HEK293 (cell line): ENCODE data around the gene TYSND1.

ENCODE experiments used
- CTCF ChIA-PET: fragments of 350-600 bp; formaldehyde crosslinking; extraction: SDS; loops from one replicate; lab custom pipeline; 2021; ENCODE audit warnings: antibody characterized with exemption; lab: Yijun Ruan, JAX
- POLR2A ChIA-PET: fragments of 300-600 bp; formaldehyde crosslinking; extraction: SDS; loops from one replicate; lab custom pipeline; 2020; ENCODE audit warnings: antibody characterized with exemption, inconsistent platforms; lab: Yijun Ruan, JAX
- H3K27ac ChIP-seq: fragments of 200-500 bp; sonication (Bioruptor generic); 2 replicates; pipeline ENCODE4 v1.5.1; 2014; ENCODE audit warnings: low read depth, low read length, control low read depth, inconsistent platforms; ENCODE audit errors: extremely low read depth
- H3K36me3 ChIP-seq, 2 experiments: fragments of 200-500 bp in 1 of 2; sonication (Bioruptor generic) in 1 of 2; 1 replicate in 1 of 2; 2 replicates in 1 of 2; pipeline ENCODE4 v1.5.1; 2014 to 2017; ENCODE audit warnings: inconsistent platforms in 2 of 2, low read length in 2 of 2; ENCODE audit not compliant: control insufficient read depth in 2 of 2, insufficient read depth in 1 of 2
- H3K4me1 ChIP-seq: fragments of 200-500 bp; sonication (Bioruptor generic); 2 replicates; pipeline ENCODE4 v1.5.1; 2014; ENCODE audit warnings: mild to moderate bottlenecking, low read length, inconsistent platforms; ENCODE audit not compliant: control insufficient read depth, insufficient read depth
- H3K4me3 ChIP-seq: 2 replicates; pipeline ENCODE4 v1.5.1; 2011; ENCODE audit warnings: low read depth, mild to moderate bottlenecking, control low read depth, low read length, moderate library complexity
- H3K9me3 ChIP-seq: fragments of 200-500 bp; sonication (Bioruptor generic); 2 replicates; pipeline ENCODE4 v1.5.1; 2014; ENCODE audit warnings: low read depth, low read length, inconsistent platforms; ENCODE audit not compliant: control insufficient read depth, insufficient read depth
- GLIS1 ChIP-seq: fragments of 450-650 bp; formaldehyde crosslinking; IDR thresholded peaks from 2 replicates; pipeline ENCODE4 v1.5.1; 2016; ENCODE audit warnings: missing biosample characterization, missing genetic modification characterization
- PRDM1 ChIP-seq: fragments of 450-650 bp; formaldehyde crosslinking; IDR thresholded peaks from 2 replicates; pipeline ENCODE4; 2016; ENCODE audit warnings: missing biosample characterization, missing genetic modification characterization
- REPIN1 ChIP-seq: fragments of 450-650 bp; formaldehyde crosslinking; IDR thresholded peaks from 2 replicates; pipeline ENCODE4 v1.5.1; 2017; ENCODE audit warnings: missing biosample characterization, missing genetic modification characterization, low read depth
- SALL2 ChIP-seq: fragments of 450-650 bp; formaldehyde crosslinking; IDR thresholded peaks from 2 replicates; pipeline ENCODE4 v1.5.0; 2017; ENCODE audit warnings: missing biosample characterization, mild to moderate bottlenecking, missing genetic modification characterization, borderline replicate concordance
- ZBTB21 ChIP-seq: fragments of 450-650 bp; formaldehyde crosslinking; IDR thresholded peaks from 2 replicates; pipeline ENCODE4 v1.5.1; 2017; ENCODE audit warnings: missing biosample characterization, missing genetic modification characterization
- ZNF202 ChIP-seq: fragments of 450-650 bp; formaldehyde crosslinking; IDR thresholded peaks from 2 replicates; pipeline ENCODE4 v1.5.1; 2016; ENCODE audit warnings: missing biosample characterization, missing genetic modification characterization, borderline replicate concordance
- ZNF214 ChIP-seq: fragments of 450-650 bp; formaldehyde crosslinking; IDR thresholded peaks from 2 replicates; pipeline ENCODE4 v1.5.1; 2017; ENCODE audit warnings: missing biosample characterization, mild to moderate bottlenecking, missing genetic modification characterization, borderline replicate concordance
- ZNF302 ChIP-seq: fragments of 450-650 bp; formaldehyde crosslinking; IDR thresholded peaks from 2 replicates; pipeline ENCODE4 v1.5.1; 2016; ENCODE audit warnings: missing biosample characterization, missing genetic modification characterization, low read depth
- ZNF335 ChIP-seq: fragments of 450-650 bp; formaldehyde crosslinking; conservative IDR thresholded peaks from 2 replicates; pipeline ENCODE4 v1.5.1; 2016; ENCODE audit warnings: missing biosample characterization, missing genetic modification characterization
- ZNF394 ChIP-seq: fragments of 450-650 bp; formaldehyde crosslinking; IDR thresholded peaks from 2 replicates; pipeline ENCODE4 v1.5.1; 2016; ENCODE audit warnings: missing biosample characterization, missing genetic modification characterization, mild to moderate bottlenecking, moderate library complexity, borderline replicate concordance
- ZNF426 ChIP-seq: fragments of 450-650 bp; formaldehyde crosslinking; IDR thresholded peaks from 2 replicates; pipeline ENCODE4 v1.5.1; 2017; ENCODE audit warnings: missing biosample characterization, missing genetic modification characterization, mild to moderate bottlenecking, inconsistent platforms, moderate library complexity
- ZNF473 ChIP-seq: fragments of 450-650 bp; formaldehyde crosslinking; IDR thresholded peaks from 2 replicates; pipeline ENCODE4 v1.5.1; 2017; ENCODE audit warnings: missing biosample characterization, missing genetic modification characterization
- ZNF514 ChIP-seq: fragments of 450-650 bp; formaldehyde crosslinking; IDR thresholded peaks from 2 replicates; pipeline ENCODE4 v1.5.1; 2016; ENCODE audit warnings: missing biosample characterization, missing genetic modification characterization
- ZNF549 ChIP-seq: fragments of 450-650 bp; IDR thresholded peaks from 2 replicates; pipeline ENCODE4 v1.5.1; 2018; ENCODE audit warnings: missing biosample characterization, missing genetic modification characterization, mild to moderate bottlenecking, inconsistent platforms, moderate library complexity
- ZNF610 ChIP-seq: fragments of 450-650 bp; formaldehyde crosslinking; IDR thresholded peaks from 2 replicates; pipeline ENCODE4 v1.5.1; 2016; ENCODE audit warnings: missing biosample characterization, missing genetic modification characterization, borderline replicate concordance
- ZNF791 ChIP-seq: fragments of 450-650 bp; formaldehyde crosslinking; IDR thresholded peaks from 2 replicates; pipeline ENCODE4 v1.5.1; 2016; ENCODE audit warnings: missing biosample characterization, missing genetic modification characterization
- ZNF837 ChIP-seq: fragments of 450-650 bp; formaldehyde crosslinking; IDR thresholded peaks from 2 replicates; pipeline ENCODE4 v1.5.1; 2016; ENCODE audit warnings: missing biosample characterization, missing genetic modification characterization
- TF ChIP-seq, protein P1 (sequence below): fragments of 450-650 bp; formaldehyde crosslinking; IDR thresholded peaks from 2 replicates; pipeline ENCODE4 v1.5.0; 2017; ENCODE audit warnings: missing biosample characterization, missing genetic modification characterization, borderline replicate concordance
- TF ChIP-seq, protein P2 (sequence below): fragments of 450-650 bp; formaldehyde crosslinking; optimal IDR thresholded peaks from 2 replicates; pipeline ENCODE3; 2016; ENCODE audit warnings: missing biosample characterization, mild to moderate bottlenecking, missing genetic modification characterization
- TF ChIP-seq, protein P3 (sequence below): fragments of 450-650 bp; formaldehyde crosslinking; IDR thresholded peaks from 2 replicates; pipeline ENCODE4 v1.5.1; 2016; ENCODE audit warnings: missing biosample characterization, missing genetic modification characterization
- TF ChIP-seq, protein P4 (sequence below): IDR thresholded peaks from 2 replicates; pipeline ENCODE4 v1.6.1; 2011; ENCODE audit warnings: mild to moderate bottlenecking, low read depth, low read length, borderline replicate concordance

Gene TYSND1

DNA sequence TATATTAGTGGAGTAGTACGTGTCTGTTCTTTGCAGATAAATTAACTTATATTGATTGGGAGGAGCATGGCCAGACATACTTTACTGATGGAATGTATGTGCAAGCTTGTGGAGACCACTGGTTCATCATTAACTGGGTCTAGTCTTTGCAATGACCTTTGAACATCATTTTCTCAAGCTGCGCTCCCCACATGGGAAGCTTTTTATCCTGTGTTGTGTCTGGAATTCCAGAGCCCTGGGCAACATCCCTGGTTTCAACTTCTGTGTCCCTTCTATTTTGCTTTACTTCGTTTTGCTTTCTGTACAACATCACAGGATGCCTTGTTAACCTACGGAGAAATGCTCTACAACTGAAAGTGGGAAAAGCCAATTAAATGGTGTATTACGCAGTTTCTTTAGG is 55.5 kb downstream of the TYSND1 start:
- Histone ChIP-seq H3K36me3 (peaks cover 0 to 50% of the 10 kb centered on the region in 2 experiments), H3K27ac (no peak overlapping the region), H3K9me3 (no peaks in the 10 kb centered on the region), H3K4me3 (no peak overlapping the region), H3K4me1 (no peaks in the 10 kb centered on the region)
- ChIA-PET POLR2A (no interaction called here), CTCF (interaction anchor here (0.6 kb wide), 1 partner anchor 23 kb away, joined by 3 read pairs; no protein-coding TSS in a partner anchor)
- TF ChIP-seq PRDM1 (tag by site-specific recombination) (no peak), ZBTB21 (tag by site-specific recombination) (no peak), SALL2 (tag by site-specific recombination) (no peak), ZNF335 (tag by site-specific recombination) (no peak), REPIN1 (no peak), ZNF791 (no peak)
- TF ChIP-seq, protein P1, sequence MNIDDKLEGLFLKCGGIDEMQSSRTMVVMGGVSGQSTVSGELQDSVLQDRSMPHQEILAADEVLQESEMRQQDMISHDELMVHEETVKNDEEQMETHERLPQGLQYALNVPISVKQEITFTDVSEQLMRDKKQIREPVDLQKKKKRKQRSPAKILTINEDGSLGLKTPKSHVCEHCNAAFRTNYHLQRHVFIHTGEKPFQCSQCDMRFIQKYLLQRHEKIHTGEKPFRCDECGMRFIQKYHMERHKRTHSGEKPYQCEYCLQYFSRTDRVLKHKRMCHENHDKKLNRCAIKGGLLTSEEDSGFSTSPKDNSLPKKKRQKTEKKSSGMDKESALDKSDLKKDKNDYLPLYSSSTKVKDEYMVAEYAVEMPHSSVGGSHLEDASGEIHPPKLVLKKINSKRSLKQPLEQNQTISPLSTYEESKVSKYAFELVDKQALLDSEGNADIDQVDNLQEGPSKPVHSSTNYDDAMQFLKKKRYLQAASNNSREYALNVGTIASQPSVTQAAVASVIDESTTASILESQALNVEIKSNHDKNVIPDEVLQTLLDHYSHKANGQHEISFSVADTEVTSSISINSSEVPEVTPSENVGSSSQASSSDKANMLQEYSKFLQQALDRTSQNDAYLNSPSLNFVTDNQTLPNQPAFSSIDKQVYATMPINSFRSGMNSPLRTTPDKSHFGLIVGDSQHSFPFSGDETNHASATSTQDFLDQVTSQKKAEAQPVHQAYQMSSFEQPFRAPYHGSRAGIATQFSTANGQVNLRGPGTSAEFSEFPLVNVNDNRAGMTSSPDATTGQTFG (tag by site-specific recombination), result no peak

DNA sequence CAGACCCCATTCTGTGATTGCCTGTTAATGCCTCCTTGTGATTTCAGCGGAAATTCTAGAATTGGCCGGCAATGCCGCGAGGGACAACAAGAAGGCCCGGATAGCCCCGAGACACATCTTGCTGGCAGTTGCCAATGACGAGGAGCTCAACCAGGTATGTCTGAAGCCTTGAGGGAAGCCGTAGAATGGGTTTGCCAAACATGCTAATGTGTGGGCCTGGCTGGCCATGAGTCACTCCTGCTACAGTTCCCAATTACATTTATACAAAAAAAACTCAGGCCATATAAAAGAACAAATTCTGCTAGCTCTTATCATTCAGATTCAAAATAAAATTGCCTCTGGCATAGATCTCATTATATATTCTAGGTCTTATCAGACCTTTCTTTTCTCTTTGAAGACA is 56.5 kb downstream of the TYSND1 start:
- Histone ChIP-seq H3K27ac (no peak overlapping the region), H3K36me3 (peaks cover 0 to 43% of the 10 kb centered on the region in 2 experiments), H3K4me1 (no peaks in the 10 kb centered on the region), H3K4me3 (no peak overlapping the region), H3K9me3 (no peaks in the 10 kb centered on the region)
- ChIA-PET POLR2A (no interaction called here), CTCF (interaction anchor here (0.5 to 0.8 kb wide), 2 partner anchors 27 to 711 kb away, joined by 3 read pairs; no protein-coding TSS in a partner anchor)
- no peak for TF ChIP-seq ZNF214 (tag by site-specific recombination)
- TF ChIP-seq GLIS1 (tag by site-specific recombination), result no peak
- no peak for TF ChIP-seq ZNF549 (tag by site-specific recombination)
- TF ChIP-seq, protein P2, sequence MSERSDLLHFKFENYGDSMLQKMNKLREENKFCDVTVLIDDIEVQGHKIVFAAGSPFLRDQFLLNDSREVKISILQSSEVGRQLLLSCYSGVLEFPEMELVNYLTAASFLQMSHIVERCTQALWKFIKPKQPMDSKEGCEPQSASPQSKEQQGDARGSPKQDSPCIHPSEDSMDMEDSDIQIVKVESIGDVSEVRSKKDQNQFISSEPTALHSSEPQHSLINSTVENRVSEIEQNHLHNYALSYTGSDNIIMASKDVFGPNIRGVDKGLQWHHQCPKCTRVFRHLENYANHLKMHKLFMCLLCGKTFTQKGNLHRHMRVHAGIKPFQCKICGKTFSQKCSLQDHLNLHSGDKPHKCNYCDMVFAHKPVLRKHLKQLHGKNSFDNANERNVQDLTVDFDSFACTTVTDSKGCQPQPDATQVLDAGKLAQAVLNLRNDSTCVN (tag by site-specific recombination), result no peak
- no peak for TF ChIP-seq ZNF514 (tag by site-specific recombination)

DNA sequence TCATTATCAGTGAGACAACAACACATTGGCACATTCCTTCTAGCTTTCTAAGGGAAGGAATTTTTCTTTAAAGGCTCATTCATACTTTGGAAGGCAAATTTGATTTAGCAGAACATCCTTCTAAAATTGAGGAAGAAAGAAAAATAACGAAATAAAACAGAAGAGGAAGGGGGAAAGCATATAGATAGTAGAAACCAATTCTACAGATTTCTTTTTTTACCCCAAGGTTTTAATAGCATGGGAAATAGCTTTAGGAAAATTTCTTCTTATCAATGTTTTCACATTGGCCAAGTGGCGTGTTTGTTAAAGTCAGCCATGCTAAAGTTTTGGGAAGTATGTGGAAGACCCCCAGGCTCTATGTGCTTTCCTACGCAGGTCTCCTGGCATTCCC is 58.2 kb downstream of the TYSND1 start:
- peaks cover 0 to 27% of the 10 kb centered on the region in 2 experiments; a peak in 2 of 3 replicates for H3K36me3 ChIP-seq
- no peak overlapping the region for H3K27ac ChIP-seq
- ChIA-PET CTCF (interaction anchor here (0.6 kb wide), 1 partner anchor 22 kb away, joined by 3 read pairs; no protein-coding TSS in a partner anchor), POLR2A (no interaction called here)
- H3K9me3 ChIP-seq, result no peaks in the 10 kb centered on the region
- H3K4me1 ChIP-seq, result no peaks in the 10 kb centered on the region
- no peak overlapping the region for H3K4me3 ChIP-seq
- TF ChIP-seq ZNF302 (no peak), ZNF426 (tag by site-specific recombination) (no peak), REPIN1 (no peak), ZNF473 (tag by site-specific recombination) (no peak), ZNF394 (tag by site-specific recombination) (no peak), ZNF610 (tag by site-specific recombination) (no peak), ZNF837 (tag by site-specific recombination) (no peak), ZNF202 (no peak)
- TF ChIP-seq, protein P1 (tag by site-specific recombination), result no peak
- TF ChIP-seq, protein P3, sequence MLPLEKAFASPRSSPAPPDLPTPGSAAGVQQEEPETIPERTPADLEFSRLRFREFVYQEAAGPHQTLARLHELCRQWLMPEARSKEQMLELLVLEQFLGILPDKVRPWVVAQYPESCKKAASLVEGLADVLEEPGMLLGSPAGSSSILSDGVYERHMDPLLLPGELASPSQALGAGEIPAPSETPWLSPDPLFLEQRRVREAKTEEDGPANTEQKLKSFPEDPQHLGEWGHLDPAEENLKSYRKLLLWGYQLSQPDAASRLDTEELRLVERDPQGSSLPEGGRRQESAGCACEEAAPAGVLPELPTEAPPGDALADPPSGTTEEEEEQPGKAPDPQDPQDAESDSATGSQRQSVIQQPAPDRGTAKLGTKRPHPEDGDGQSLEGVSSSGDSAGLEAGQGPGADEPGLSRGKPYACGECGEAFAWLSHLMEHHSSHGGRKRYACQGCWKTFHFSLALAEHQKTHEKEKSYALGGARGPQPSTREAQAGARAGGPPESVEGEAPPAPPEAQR (tag by site-specific recombination), result no peak
- TF ChIP-seq, protein P4, sequence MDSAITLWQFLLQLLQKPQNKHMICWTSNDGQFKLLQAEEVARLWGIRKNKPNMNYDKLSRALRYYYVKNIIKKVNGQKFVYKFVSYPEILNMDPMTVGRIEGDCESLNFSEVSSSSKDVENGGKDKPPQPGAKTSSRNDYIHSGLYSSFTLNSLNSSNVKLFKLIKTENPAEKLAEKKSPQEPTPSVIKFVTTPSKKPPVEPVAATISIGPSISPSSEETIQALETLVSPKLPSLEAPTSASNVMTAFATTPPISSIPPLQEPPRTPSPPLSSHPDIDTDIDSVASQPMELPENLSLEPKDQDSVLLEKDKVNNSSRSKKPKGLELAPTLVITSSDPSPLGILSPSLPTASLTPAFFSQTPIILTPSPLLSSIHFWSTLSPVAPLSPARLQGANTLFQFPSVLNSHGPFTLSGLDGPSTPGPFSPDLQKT, result no peak
